H9 (cell line): ENCODE data around the gene TLK2. TPM values are rescaled to one million over a fixed set of nuclear protein-coding genes. Genes with fewer than 3 reads are reported as not detected.
A peak's percentile ranks its signal among the peaks of the same experiment; 100 is the strongest.
"Not testable (repeated sequence)": the region's sequence is repeated elsewhere in the genome, so short reads cannot be mapped to it uniquely, and the experiment has no call there.

Experiments used
- DNase-seq: peaks from one replicate; pipeline ENCODE4 v3.0.0-alpha.2; 2017
- H2AFZ ChIP-seq: one replicate; pipeline ENCODE4 v1.6.1; 2013; ENCODE audit warnings: mild to moderate bottlenecking, low read length, control low read depth, moderate library complexity
- H2AK5ac ChIP-seq: 2 replicates; pipeline ENCODE4 v1.6.1; 2013; ENCODE audit warnings: low read length, control low read depth, mixed read lengths; ENCODE audit not compliant: insufficient read length
- H2BK120ac ChIP-seq: one replicate; pipeline ENCODE4 v1.6.1; 2013; ENCODE audit warnings: low read depth, mild to moderate bottlenecking, low read length, control low read depth, inconsistent platforms; ENCODE audit not compliant: poor library complexity, severe bottlenecking
- H2BK12ac ChIP-seq: 2 replicates; pipeline ENCODE4 v1.6.1; 2013; ENCODE audit warnings: low read length, control low read depth, mixed read lengths, low read depth; ENCODE audit not compliant: insufficient read length
- H2BK15ac ChIP-seq: 2 replicates; pipeline ENCODE4 v1.6.1; 2013; ENCODE audit warnings: low read depth, low read length, control low read depth
- H2BK20ac ChIP-seq: one replicate; pipeline ENCODE4 v1.6.1; 2013; ENCODE audit warnings: low read depth, mild to moderate bottlenecking, low read length, control low read depth, inconsistent platforms; ENCODE audit not compliant: poor library complexity, severe bottlenecking
- H2BK5ac ChIP-seq: 2 replicates; pipeline ENCODE4 v1.6.1; 2013; ENCODE audit warnings: low read length, control low read depth, mixed read lengths; ENCODE audit not compliant: insufficient read length
- H3K14ac ChIP-seq: 2 replicates; pipeline ENCODE4 v1.6.1; 2013; ENCODE audit warnings: low read length, control low read depth; ENCODE audit not compliant: insufficient read depth
- H3K18ac ChIP-seq: 2 replicates; pipeline ENCODE4 v1.6.1; 2013; ENCODE audit warnings: low read depth, mild to moderate bottlenecking, mixed read lengths, low read length, control low read depth; ENCODE audit not compliant: insufficient read length
- H3K23ac ChIP-seq: 2 replicates; pipeline ENCODE4 v1.6.1; 2013; ENCODE audit warnings: low read length, control low read depth, mixed read lengths, low read depth; ENCODE audit not compliant: insufficient read length
- H3K23me2 ChIP-seq: 2 replicates; pipeline ENCODE4 v1.6.1; 2013; ENCODE audit warnings: low read depth, mild to moderate bottlenecking, mixed read lengths, low read length, control low read depth; ENCODE audit not compliant: insufficient read length, poor library complexity, severe bottlenecking
- H3K27ac ChIP-seq: 2 replicates; pipeline ENCODE4 v1.5.1; 2013; ENCODE audit warnings: low read length, control low read depth, mixed read lengths, low read depth; ENCODE audit not compliant: insufficient read length
- H3K27me3 ChIP-seq: 2 replicates; pipeline ENCODE4 v1.6.1; 2013; ENCODE audit warnings: low read length, control low read depth, inconsistent platforms; ENCODE audit not compliant: insufficient read depth
- H3K4ac ChIP-seq: 2 replicates; pipeline ENCODE4 v1.6.1; 2013; ENCODE audit warnings: low read depth, mild to moderate bottlenecking, control low read depth, inconsistent platforms, low read length, moderate library complexity
- H3K4me1 ChIP-seq: 2 replicates; pipeline ENCODE4 v1.6.1; 2013; ENCODE audit warnings: low read length, control low read depth, inconsistent platforms; ENCODE audit not compliant: insufficient read depth
- H3K4me2 ChIP-seq: 2 replicates; pipeline ENCODE4 v1.6.1; 2013; ENCODE audit warnings: low read length, control low read depth, mixed read lengths; ENCODE audit not compliant: insufficient read length, insufficient read depth
- H3K56ac ChIP-seq: 2 replicates; pipeline ENCODE4 v1.6.1; 2013; ENCODE audit warnings: low read depth, mild to moderate bottlenecking, mixed read lengths, low read length, control low read depth; ENCODE audit not compliant: insufficient read length
- H3K79me1 ChIP-seq: 2 replicates; pipeline ENCODE4 v1.6.1; 2013; ENCODE audit warnings: low read depth, mild to moderate bottlenecking, moderate library complexity, low read length, control low read depth, inconsistent platforms; ENCODE audit not compliant: insufficient read depth, poor library complexity, severe bottlenecking
- H3K79me2 ChIP-seq: 2 replicates; pipeline ENCODE4 v1.6.1; 2013; ENCODE audit warnings: low read length, control low read depth, inconsistent platforms; ENCODE audit not compliant: insufficient read depth
- H3K9ac ChIP-seq: 2 replicates; pipeline ENCODE4 v1.6.1; 2013; ENCODE audit warnings: low read length, control low read depth, mixed read lengths; ENCODE audit not compliant: insufficient read length; ENCODE audit errors: extremely low read depth
- H3K9me3 ChIP-seq: one replicate; pipeline ENCODE4 v1.6.1; 2013; ENCODE audit warnings: low read depth, low read length, inconsistent platforms; ENCODE audit not compliant: control insufficient read depth
- H3T11ph ChIP-seq: one replicate; pipeline ENCODE4 v1.6.1; 2013; ENCODE audit warnings: mild to moderate bottlenecking, low read length, control low read depth, inconsistent platforms
- H4K20me1 ChIP-seq: one replicate; pipeline ENCODE4 v1.6.1; 2013; ENCODE audit not compliant: control insufficient read depth, insufficient read length, insufficient read depth
- H4K5ac ChIP-seq: 2 replicates; pipeline ENCODE4 v1.6.1; 2013; ENCODE audit warnings: low read depth, mild to moderate bottlenecking, mixed read lengths, low read length, control low read depth; ENCODE audit not compliant: insufficient read length
- H4K8ac ChIP-seq: replicated peaks from 2 replicates; pipeline ENCODE4 v1.6.1; 2013; ENCODE audit warnings: low read length, control low read depth, mixed read lengths, low read depth; ENCODE audit not compliant: insufficient read length
- H4K91ac ChIP-seq: 2 replicates; pipeline ENCODE4 v1.6.1; 2013; ENCODE audit warnings: low read depth, mild to moderate bottlenecking, moderate library complexity, mixed read lengths, low read length, control low read depth; ENCODE audit not compliant: insufficient read length
- H3K27ac Mint-ChIP-seq, 3 experiments: 2 replicates in 2 of 3; 3 replicates in 1 of 3; pipeline ENCODE4 v1.8.0; 2020 to 2021; ENCODE audit warnings: mixed read lengths in 3 of 3, mild to moderate bottlenecking in 1 of 3, moderate library complexity in 1 of 3
- H3K27me3 Mint-ChIP-seq: 2 replicates; pipeline ENCODE4 v1.8.0; 2021; ENCODE audit warnings: low read depth, mild to moderate bottlenecking, moderate library complexity, mixed read lengths
- H3K36me3 Mint-ChIP-seq, 3 experiments: 2 replicates in 2 of 3; 3 replicates in 1 of 3; pipeline ENCODE4 v1.8.0; 2020 to 2021; ENCODE audit warnings: low read depth in 3 of 3, mixed read lengths in 3 of 3; ENCODE audit not compliant: insufficient read depth in 1 of 3
- H3K4me1 Mint-ChIP-seq, 2 experiments: 2 replicates each; pipeline ENCODE4 v1.8.0; 2020; ENCODE audit warnings: mixed read lengths in 2 of 2
- H3K4me3 Mint-ChIP-seq, 2 experiments: 2 replicates in 1 of 2; 3 replicates in 1 of 2; pipeline ENCODE4 v1.8.0; 2020 to 2021; ENCODE audit warnings: mild to moderate bottlenecking in 2 of 2, mixed read lengths in 2 of 2, moderate library complexity in 1 of 2
- H3K9me3 Mint-ChIP-seq, 2 experiments: 2 replicates in 1 of 2; 3 replicates in 1 of 2; pipeline ENCODE4 v1.8.0; 2020; ENCODE audit warnings: mild to moderate bottlenecking in 2 of 2, mixed read lengths in 2 of 2, moderate library complexity in 1 of 2
- WGBS: extraction: QIAGEN DNeasy Blood & Tissue Kit; methylation state at CpG from one replicate; pipeline ENCODE4 v1.1.7; 2013; ENCODE audit warnings: missing lambda C conversion rate, low lambda C conversion rate, mixed read lengths; ENCODE audit not compliant: insufficient read length; ENCODE audit errors: extremely low coverage; 5-methylcytosine and 5-hydroxymethylcytosine counted together
- total RNA-seq: library from RNA; stranded (reverse); gene quantifications from 2 replicates; pipeline ENCODE4 v1.2.1, GENCODE V29; 2021

The TLK2 gene
- total RNA-seq, 1 experiment from 2014 or later: 63.7 TPM

- not testable (repeated sequence) for H3K79me1 ChIP-seq, DNase-seq, H3T11ph ChIP-seq, H2AFZ ChIP-seq, H4K5ac ChIP-seq, H3K27ac ChIP-seq, H4K91ac ChIP-seq, H2BK5ac ChIP-seq, H3K9me3 Mint-ChIP-seq, H3K4me2 ChIP-seq, H3K56ac ChIP-seq, H3K4me1 ChIP-seq, H2BK15ac ChIP-seq, H2BK20ac ChIP-seq, H3K9me3 ChIP-seq, H3K4ac ChIP-seq, H2AK5ac ChIP-seq, H3K18ac ChIP-seq, H4K20me1 ChIP-seq, H4K8ac ChIP-seq, H3K27me3 Mint-ChIP-seq, H3K23me2 ChIP-seq, H3K79me2 ChIP-seq, H3K27me3 ChIP-seq, H2BK12ac ChIP-seq, H3K4me3 Mint-ChIP-seq, H3K9ac ChIP-seq, H3K14ac ChIP-seq, H2BK120ac ChIP-seq, H3K27ac Mint-ChIP-seq, H3K23ac ChIP-seq
- peaks cover 7 to 41% (median 37%) of the 10 kb centered on the region in 3 experiments; a peak in 5 of 7 replicates for H3K36me3 Mint-ChIP-seq
- WGBS: no CpG with 5 or more reads among the region's 6 CpGs
- peaks cover 8 to 16% of the 10 kb centered on the region in 2 experiments; a peak in 3 of 4 replicates for H3K4me1 Mint-ChIP-seq
Measured at GRCh38 chr17:62524077-62524476, 45.5 kb downstream of the TLK2 start.

GRCh38 chr17:62525317-62525716 lies 46.7 kb downstream of the TLK2 start:
- not testable (repeated sequence) for H3K27ac ChIP-seq, H3K4me1 ChIP-seq, H2BK5ac ChIP-seq, H3K18ac ChIP-seq, H4K8ac ChIP-seq, H3K4me3 Mint-ChIP-seq, H3K14ac ChIP-seq, H3K56ac ChIP-seq, H3K27me3 ChIP-seq, H4K20me1 ChIP-seq, H2BK20ac ChIP-seq, DNase-seq, H2BK12ac ChIP-seq, H3K4ac ChIP-seq, H3K23ac ChIP-seq, H3K9me3 ChIP-seq, H3K79me2 ChIP-seq, H3K79me1 ChIP-seq, H2BK15ac ChIP-seq, H3K4me2 ChIP-seq, H4K91ac ChIP-seq, H2BK120ac ChIP-seq, H2AFZ ChIP-seq, H3K9me3 Mint-ChIP-seq, H3K9ac ChIP-seq, H2AK5ac ChIP-seq, H3K23me2 ChIP-seq, H4K5ac ChIP-seq, H3T11ph ChIP-seq, H3K27me3 Mint-ChIP-seq
- peaks cover 4 to 11% of the 10 kb centered on the region in 2 experiments; a peak in 3 of 4 replicates for H3K4me1 Mint-ChIP-seq
- H3K27ac Mint-ChIP-seq: peak overlapping the region in 1 of 3 experiments; percentile 39; a peak in 1 of 7 replicates
- no CpG with 5 or more reads among the region's 6 CpGs for WGBS
- H3K36me3 Mint-ChIP-seq: peaks cover 10 to 48% (median 39%) of the 10 kb centered on the region in 3 experiments
